HCT116 (cell line): ENCODE results near the gene ACOX3. TPM values are rescaled to one million over a fixed set of nuclear protein-coding genes. Genes with fewer than 3 reads are reported as not detected.

Experiments used
- ATAC-seq: fragments of 200-7000 bp; cut with Tn5 transposase; 2 replicates; pipeline ENCODE4 v1.9.1; 2020; ENCODE audit warnings: mild to moderate bottlenecking, moderate library complexity
- BruUV-seq: library from RNA; stranded (reverse); fragments of 400-500 nt; replicated peaks from 2 replicates; lab custom pipeline; 2021; lab: Mats Ljungman, UMichigan
- CTCF ChIA-PET: fragments of 300-600 bp; sonication (Branson Sonifier 250); formaldehyde crosslinking; loops from one replicate; lab custom pipeline; 2021; ENCODE audit warnings: antibody characterized with exemption; lab: Charles Lee
- POLR2A ChIA-PET: fragments of 300-600, 350-600 bp; sonication (Branson Sonifier 250); formaldehyde crosslinking; loops from one replicate; lab custom pipeline; 2021; ENCODE audit warnings: antibody characterized with exemption; lab: Charles Lee
- RAD21 ChIA-PET, 2 experiments: fragments of 300-600 bp; sonication (Branson Sonifier 250); formaldehyde crosslinking; loops; one replicate each; lab custom pipeline; 2023; ENCODE audit warnings: low total read pairs in 2 of 2; ENCODE audit not compliant: uncharacterized antibody in 2 of 2, unreplicated experiment in 2 of 2, low non-redundant PET in 1 of 2; lab: Charles Lee
- DNase-seq: peaks from one replicate; pipeline ENCODE4 v3.0.0-alpha.2; 2010; ENCODE audit warnings: low read depth, low spot score
- H2AFZ ChIP-seq: fragments of 200-600 bp; shearing (Covaris generic), sonication (generic); 2 replicates; pipeline ENCODE4 v1.6.1; 2017; ENCODE audit warnings: low read depth, mixed run types, mixed read lengths, antibody characterized with exemption, low read length; ENCODE audit not compliant: poor library complexity, severe bottlenecking
- H3K27ac ChIP-seq: 2 replicates; pipeline ENCODE4 v1.5.1; 2012; ENCODE audit warnings: low read depth, low read length
- H3K27me3 ChIP-seq: fragments of 200-600 bp; sonication (generic); 2 replicates; pipeline ENCODE4 v1.6.1; 2016; ENCODE audit warnings: mixed run types, low read length, mixed read lengths; ENCODE audit not compliant: insufficient read depth
- H3K36me3 ChIP-seq, 2 experiments: fragments of 200-500 bp in 1 of 2; fragments of 200-600 bp in 1 of 2; sonication (Bioruptor generic) in 1 of 2; sonication (generic) in 1 of 2; 2 replicates each; pipeline versions ENCODE4 v1.5.1 to v1.6.1; 2014 to 2016; ENCODE audit warnings: low read length in 2 of 2, inconsistent platforms in 1 of 2, mixed read lengths in 1 of 2, mixed run types in 1 of 2; ENCODE audit not compliant: insufficient read depth in 2 of 2, control insufficient read depth in 1 of 2
- H3K4me1 ChIP-seq, 2 experiments: fragments of 200-600 bp in 1 of 2; sonication (generic) in 1 of 2; 2 replicates each; pipeline versions ENCODE4 v1.5.1 to v1.6.1; 2012 to 2017; ENCODE audit warnings: low read length in 2 of 2, inconsistent platforms in 1 of 2, mild to moderate bottlenecking in 1 of 2, mixed read lengths in 1 of 2, mixed run types in 1 of 2, moderate library complexity in 1 of 2; ENCODE audit not compliant: insufficient read depth in 2 of 2, control insufficient read depth in 1 of 2
- H3K4me2 ChIP-seq: fragments of 200-600 bp; sonication (generic); 2 replicates; pipeline ENCODE4 v1.6.1; 2017; ENCODE audit warnings: mixed run types, low read length, mixed read lengths
- H3K4me3 ChIP-seq, 2 experiments: fragments of 200-600 bp in 1 of 2; sonication (generic) in 1 of 2; replicated peaks in 1 of 2; 2 replicates each; pipeline ENCODE4 v1.5.1; 2011 to 2016; ENCODE audit warnings: low read length in 2 of 2, control low read depth in 1 of 2, low read depth in 1 of 2, mild to moderate bottlenecking in 1 of 2, mixed read lengths in 1 of 2, mixed run types in 1 of 2
- H3K79me2 ChIP-seq: fragments of 200-600 bp; sonication (generic); 2 replicates; pipeline ENCODE4 v1.6.1; 2017; ENCODE audit warnings: mild to moderate bottlenecking, mixed run types, low read length, moderate library complexity, mixed read lengths; ENCODE audit not compliant: insufficient read depth
- H3K9ac ChIP-seq: fragments of 200-600 bp; sonication (generic); 2 replicates; pipeline ENCODE4 v1.6.1; 2016; ENCODE audit warnings: low read length, mixed read lengths
- H3K9me2 ChIP-seq: fragments of 200-600 bp; sonication (generic), shearing (Covaris generic); 2 replicates; pipeline ENCODE4 v1.6.1; 2017; ENCODE audit warnings: mixed run types, mild to moderate bottlenecking, moderate library complexity; ENCODE audit not compliant: insufficient read depth
- H3K9me3 ChIP-seq, 2 experiments: fragments of 200-500 bp in 1 of 2; fragments of 200-600 bp in 1 of 2; sonication (Bioruptor generic) in 1 of 2; sonication (generic) in 1 of 2; 2 replicates each; pipeline ENCODE4 v1.6.1; 2014 to 2017; ENCODE audit warnings: low read length in 2 of 2, mixed read lengths in 2 of 2, inconsistent platforms in 1 of 2, low read depth in 1 of 2, mild to moderate bottlenecking in 1 of 2, mixed run types in 1 of 2, moderate library complexity in 1 of 2; ENCODE audit not compliant: control insufficient read depth in 1 of 2, insufficient read depth in 1 of 2
- H4K20me1 ChIP-seq: fragments of 200-600 bp; sonication (generic), shearing (Covaris generic); 2 replicates; pipeline ENCODE4 v1.6.1; 2017; ENCODE audit warnings: mixed run types, mild to moderate bottlenecking, moderate library complexity; ENCODE audit not compliant: insufficient read depth
- CBX3 ChIP-seq: IDR thresholded peaks from 2 replicates; pipeline ENCODE4 v1.6.1; 2012; ENCODE audit warnings: low read depth
- ELF1 ChIP-seq: IDR thresholded peaks from 2 replicates; pipeline ENCODE4 v1.6.1; 2012; ENCODE audit warnings: low read depth, borderline replicate concordance
- EZH2 ChIP-seq: fragments of 200-600 bp; sonication (generic); IDR thresholded peaks from 2 replicates; pipeline ENCODE4 v1.6.1; 2017; ENCODE audit warnings: antibody characterized with exemption, mixed run types
- EZH2phosphoT487 ChIP-seq: fragments of 200-600 bp; IDR thresholded peaks from 2 replicates; pipeline ENCODE4 v1.6.1; 2018; ENCODE audit warnings: antibody characterized with exemption, borderline replicate concordance
- MAX ChIP-seq: IDR thresholded peaks from 2 replicates; pipeline ENCODE4 v1.6.1; 2012
- POLR2AphosphoS5 ChIP-seq: IDR thresholded peaks from 2 replicates; pipeline ENCODE4 v1.6.1; 2011; ENCODE audit warnings: mild to moderate bottlenecking, low read depth, low read length, moderate library complexity
- RAD21 ChIP-seq: IDR thresholded peaks from 2 replicates; pipeline ENCODE4 v1.6.1; 2012; ENCODE audit warnings: low read depth, mild to moderate bottlenecking
- ZFX ChIP-seq: fragments of 450-650 bp; IDR thresholded peaks from 2 replicates; pipeline ENCODE4 v1.6.1; 2017
- intact Hi-C: fragments of 100-400 bp; cut with micrococcal nuclease; formaldehyde crosslinking; loops from 2 replicates; pipeline ENCODE4 v1.10.0; 2022
- total RNA-seq: library from RNA; stranded (reverse); gene quantifications from one replicate; pipeline ENCODE4 v1.2.1, GENCODE V29; 2021; ENCODE audit not compliant: unreplicated experiment
- TF ChIP-seq, protein P1 (sequence below): IDR thresholded peaks from 2 replicates; pipeline ENCODE4 v1.6.1; 2011; ENCODE audit warnings: mild to moderate bottlenecking, low read length, moderate library complexity; ENCODE audit not compliant: insufficient replicate concordance; ENCODE audit errors: extremely low read depth
- TF ChIP-seq, protein P2 (sequence below), 3 experiments: fragments of 200-600 bp in 1 of 3; sonication (generic) in 1 of 3; IDR thresholded peaks in 2 of 3; conservative IDR thresholded peaks in 1 of 3; 2 replicates each; pipeline ENCODE4 v1.5.1; 2012 to 2017; ENCODE audit warnings: low read depth in 2 of 3, low read length in 2 of 3, antibody characterized with exemption in 1 of 3, borderline replicate concordance in 1 of 3, control low read depth in 1 of 3, mild to moderate bottlenecking in 1 of 3, mixed read lengths in 1 of 3, mixed run types in 1 of 3, moderate library complexity in 1 of 3; ENCODE audit not compliant: insufficient read depth in 1 of 3

Gene ACOX3
- total RNA-seq, 1 experiment from 2014 or later, result 16.9 TPM

- Histone ChIP-seq H3K4me3 (no peak overlapping the region), H3K9me2 (no peaks in the 10 kb centered on the region), H3K36me3 (no peaks in the 10 kb centered on the region), H3K27me3 (no peaks in the 10 kb centered on the region), H3K9me3 (no peaks in the 10 kb centered on the region), H3K4me2 (no peak overlapping the region), H2AFZ (no peak overlapping the region), H4K20me1 (no peaks in the 10 kb centered on the region), H3K79me2 (no peaks in the 10 kb centered on the region), H3K9ac (no peak overlapping the region), H3K4me1 (no peaks in the 10 kb centered on the region), H3K27ac (no peak overlapping the region)
- ChIA-PET RAD21 (no interaction called here), POLR2A (no interaction called here), CTCF (no interaction called here)
- intact Hi-C loops, result no loop called here
- BruUV-seq, result no TSS peak
- ATAC-seq (no peak), DNase-seq (no peak)
- no peak for TF ChIP-seq ELF1
- TF ChIP-seq EZH2phosphoT487, result no peak
- TF ChIP-seq, protein P1, sequence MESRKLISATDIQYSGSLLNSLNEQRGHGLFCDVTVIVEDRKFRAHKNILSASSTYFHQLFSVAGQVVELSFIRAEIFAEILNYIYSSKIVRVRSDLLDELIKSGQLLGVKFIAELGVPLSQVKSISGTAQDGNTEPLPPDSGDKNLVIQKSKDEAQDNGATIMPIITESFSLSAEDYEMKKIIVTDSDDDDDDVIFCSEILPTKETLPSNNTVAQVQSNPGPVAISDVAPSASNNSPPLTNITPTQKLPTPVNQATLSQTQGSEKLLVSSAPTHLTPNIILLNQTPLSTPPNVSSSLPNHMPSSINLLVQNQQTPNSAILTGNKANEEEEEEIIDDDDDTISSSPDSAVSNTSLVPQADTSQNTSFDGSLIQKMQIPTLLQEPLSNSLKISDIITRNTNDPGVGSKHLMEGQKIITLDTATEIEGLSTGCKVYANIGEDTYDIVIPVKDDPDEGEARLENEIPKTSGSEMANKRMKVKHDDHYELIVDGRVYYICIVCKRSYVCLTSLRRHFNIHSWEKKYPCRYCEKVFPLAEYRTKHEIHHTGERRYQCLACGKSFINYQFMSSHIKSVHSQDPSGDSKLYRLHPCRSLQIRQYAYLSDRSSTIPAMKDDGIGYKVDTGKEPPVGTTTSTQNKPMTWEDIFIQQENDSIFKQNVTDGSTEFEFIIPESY, result no peak
- no peak for TF ChIP-seq RAD21
- TF ChIP-seq EZH2, result no peak
- TF ChIP-seq, protein P2, sequence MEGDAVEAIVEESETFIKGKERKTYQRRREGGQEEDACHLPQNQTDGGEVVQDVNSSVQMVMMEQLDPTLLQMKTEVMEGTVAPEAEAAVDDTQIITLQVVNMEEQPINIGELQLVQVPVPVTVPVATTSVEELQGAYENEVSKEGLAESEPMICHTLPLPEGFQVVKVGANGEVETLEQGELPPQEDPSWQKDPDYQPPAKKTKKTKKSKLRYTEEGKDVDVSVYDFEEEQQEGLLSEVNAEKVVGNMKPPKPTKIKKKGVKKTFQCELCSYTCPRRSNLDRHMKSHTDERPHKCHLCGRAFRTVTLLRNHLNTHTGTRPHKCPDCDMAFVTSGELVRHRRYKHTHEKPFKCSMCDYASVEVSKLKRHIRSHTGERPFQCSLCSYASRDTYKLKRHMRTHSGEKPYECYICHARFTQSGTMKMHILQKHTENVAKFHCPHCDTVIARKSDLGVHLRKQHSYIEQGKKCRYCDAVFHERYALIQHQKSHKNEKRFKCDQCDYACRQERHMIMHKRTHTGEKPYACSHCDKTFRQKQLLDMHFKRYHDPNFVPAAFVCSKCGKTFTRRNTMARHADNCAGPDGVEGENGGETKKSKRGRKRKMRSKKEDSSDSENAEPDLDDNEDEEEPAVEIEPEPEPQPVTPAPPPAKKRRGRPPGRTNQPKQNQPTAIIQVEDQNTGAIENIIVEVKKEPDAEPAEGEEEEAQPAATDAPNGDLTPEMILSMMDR (IDR thresholded peaks at IDR 0.05 in 2 of 3, conservative IDR thresholded peaks at IDR 0.05 in 1 of 3; ENCODE audit: borderline replicate concordance in 1 of 3, insufficient read depth in 1 of 3, low read depth in 2 of 3, low read length in 2 of 3), result no peak
- no peak for TF ChIP-seq MAX
- no peak for TF ChIP-seq CBX3
- TF ChIP-seq ZFX, result no peak
- no peak for TF ChIP-seq POLR2AphosphoS5
Measured at GRCh38 chr4:8376361-8377102, 64.0 kb downstream of the ACOX3 start.
